ENCODE data around the gene BCL6B.
A peak's percentile ranks its signal among the peaks of the same experiment; 100 is the strongest.

Gene BCL6B

GRCh38 chr17:7007143-7007542 is 15.7 kb upstream of the BCL6B start:
- DNase-seq (ENCODE audit: low read depth): no peak

GRCh38 chr17:7010523-7010922 is 12.3 kb upstream of the BCL6B start:
- DNase-seq (ENCODE audit: low read depth): no peak

- no peak for DNase-seq (ENCODE audit: low read depth)
These were observed 11.4 kb upstream of the BCL6B start for GRCh38 chr17:7011415-7011814.

GRCh38 chr17:7011942-7012254 is 11.0 kb upstream of the BCL6B start:
- no peak for DNase-seq (ENCODE audit: low read depth)

- peak; percentile 98 for DNase-seq (ENCODE audit: low read depth)
These were observed 8.4 kb upstream of the BCL6B start for GRCh38 chr17:7014261-7014994.

- peak; percentile 65 for DNase-seq (ENCODE audit: low read depth)
These were observed 7.6 kb upstream of the BCL6B start for GRCh38 chr17:7014995-7015958.

GRCh38 chr17:7016418-7016817 is 6.4 kb upstream of the BCL6B start:
- no peak for DNase-seq (ENCODE audit: low read depth)

- no peak for DNase-seq (ENCODE audit: low read depth)
These were observed 5.7 kb upstream of the BCL6B start for GRCh38 chr17:7016886-7017826.

- DNase-seq (ENCODE audit: low read depth): no peak
These were observed 5.0 kb upstream of the BCL6B start for GRCh38 chr17:7017827-7018200.

GRCh38 chr17:7018331-7018964 is 4.4 kb upstream of the BCL6B start:
- no peak for DNase-seq (ENCODE audit: low read depth)

GRCh38 chr17:7019367-7019766 is 3.5 kb upstream of the BCL6B start:
- DNase-seq (ENCODE audit: low read depth): no peak

- DNase-seq (ENCODE audit: low read depth): no peak
These were observed 2.9 kb upstream of the BCL6B start for GRCh38 chr17:7019839-7020519.

GRCh38 chr17:7020894-7021664 is 1.8 kb upstream of the BCL6B start:
- no peak for DNase-seq (ENCODE audit: low read depth)

GRCh38 chr17:7021993-7022778 is 664 bp upstream of the BCL6B start:
- peak; percentile 84 for DNase-seq (ENCODE audit: low read depth)

GRCh38 chr17:7023576-7024401 is 939 bp downstream of the BCL6B start:
- DNase-seq (ENCODE audit: low read depth): peak; percentile 91

GRCh38 chr17:7024402-7024785 is 1.5 kb downstream of the BCL6B start:
- no peak for DNase-seq (ENCODE audit: low read depth)

- DNase-seq (ENCODE audit: low read depth): no peak
These were observed 2.4 kb downstream of the BCL6B start for GRCh38 chr17:7025245-7025644.

GRCh38 chr17:7026471-7027115 is 3.7 kb downstream of the BCL6B start:
- DNase-seq (ENCODE audit: low read depth): no peak
